CD14-positive monocyte (primary cell): ENCODE results near the gene GARIN1A. TPM values are rescaled to one million over a fixed set of nuclear protein-coding genes. Genes with fewer than 3 reads are reported as not detected.

Experiments used
- DNase-seq, 3 donors: peaks; one replicate each; pipeline ENCODE4 v3.0.0-alpha.2; 2011 to 2022
- H2AFZ ChIP-seq: 2 replicates; pipeline ENCODE4 v1.6.0; 2012; ENCODE audit warnings: mild to moderate bottlenecking, low read depth, low read length, inconsistent platforms; ENCODE audit not compliant: insufficient read depth, poor library complexity, severe bottlenecking
- H3K27ac ChIP-seq, 2 donors: 1 replicate in 1 of 2; 2 replicates in 1 of 2; pipeline ENCODE4 v1.5.1; 2012 to 2013; ENCODE audit warnings: low read length in 2 of 2, control low read depth in 1 of 2, inconsistent platforms in 1 of 2, low read depth in 1 of 2, mild to moderate bottlenecking in 1 of 2
- H3K27me3 ChIP-seq, 2 donors: one replicate each; pipeline versions ENCODE4 v1.6.0 to v1.6.1; 2011 to 2013; ENCODE audit warnings: low read length in 2 of 2; ENCODE audit not compliant: control insufficient read depth in 2 of 2, insufficient read depth in 2 of 2
- H3K36me3 ChIP-seq, 2 donors: replicated peaks in 1 of 2; 1 replicate in 1 of 2; 2 replicates in 1 of 2; pipeline versions ENCODE4 v1.5.1 to v1.6.1; 2012 to 2013; ENCODE audit warnings: low read length in 2 of 2, control low read depth in 1 of 2, inconsistent platforms in 1 of 2, mild to moderate bottlenecking in 1 of 2; ENCODE audit not compliant: insufficient read depth in 2 of 2, control insufficient read depth in 1 of 2
- H3K4me1 ChIP-seq, 2 donors: 1 replicate in 1 of 2; 2 replicates in 1 of 2; pipeline versions ENCODE4 v1.5.1 to v1.6.1; 2012 to 2013; ENCODE audit warnings: low read length in 2 of 2, control low read depth in 1 of 2, inconsistent platforms in 1 of 2, mild to moderate bottlenecking in 1 of 2, moderate library complexity in 1 of 2; ENCODE audit not compliant: insufficient read depth in 2 of 2, control insufficient read depth in 1 of 2
- H3K4me2 ChIP-seq: replicated peaks from 2 replicates; pipeline ENCODE3; 2012; ENCODE audit warnings: low read length, moderate library complexity, mild to moderate bottlenecking; ENCODE audit not compliant: poor library complexity, severe bottlenecking; ENCODE audit errors: extremely low read depth
- H3K4me3 ChIP-seq, 3 experiments: fragments of 200-600 bp in 1 of 3; sonication (generic) in 1 of 3; replicated peaks in 1 of 3; 1 replicate in 2 of 3; 2 replicates in 1 of 3; pipeline ENCODE4 v1.5.1; 2011 to 2013; ENCODE audit warnings: low read length in 3 of 3, mild to moderate bottlenecking in 3 of 3, control low read depth in 2 of 3, low read depth in 2 of 3, inconsistent platforms in 1 of 3, moderate library complexity in 1 of 3
- H3K79me2 ChIP-seq: 2 replicates; pipeline ENCODE4 v1.6.0; 2012; ENCODE audit warnings: mild to moderate bottlenecking, control low read depth, inconsistent platforms, low read length, moderate library complexity; ENCODE audit not compliant: insufficient read depth
- H3K9ac ChIP-seq: 2 replicates; pipeline ENCODE4 v1.6.0; 2017; ENCODE audit warnings: low read length, mild to moderate bottlenecking; ENCODE audit not compliant: insufficient read depth, poor library complexity, severe bottlenecking
- H3K9me3 ChIP-seq, 2 donors: replicated peaks in 1 of 2; 1 replicate in 1 of 2; 2 replicates in 1 of 2; pipeline versions ENCODE4 v1.5.1 to v1.6.1; 2012 to 2013; ENCODE audit warnings: low read length in 2 of 2, control low read depth in 1 of 2; ENCODE audit not compliant: control insufficient read depth in 1 of 2, insufficient read depth in 1 of 2
- H4K20me1 ChIP-seq: 2 replicates; pipeline ENCODE4 v1.6.0; 2012; ENCODE audit warnings: mild to moderate bottlenecking, low read length, control low read depth, moderate library complexity; ENCODE audit not compliant: insufficient read depth
- H3K27ac Mint-ChIP-seq, 7 donors: one replicate each; pipeline ENCODE4 v1.8.0; 2020; ENCODE audit warnings: mild to moderate bottlenecking in 7 of 7, mixed read lengths in 7 of 7, moderate library complexity in 6 of 7, inconsistent platforms in 2 of 7
- H3K27me3 Mint-ChIP-seq, 3 donors: one replicate each; pipeline ENCODE4 v1.8.0; 2021 to 2022; ENCODE audit warnings: low read depth in 3 of 3, mild to moderate bottlenecking in 3 of 3, mixed read lengths in 3 of 3, moderate library complexity in 3 of 3, inconsistent platforms in 1 of 3
- H3K36me3 Mint-ChIP-seq, 2 donors: one replicate each; pipeline ENCODE4 v1.8.0; 2020; ENCODE audit warnings: mixed read lengths in 2 of 2, inconsistent platforms in 1 of 2, mild to moderate bottlenecking in 1 of 2
- H3K4me1 Mint-ChIP-seq: one replicate; pipeline ENCODE4 v1.8.0; 2020; ENCODE audit warnings: mild to moderate bottlenecking, mixed read lengths
- H3K4me3 Mint-ChIP-seq, 2 donors: one replicate each; pipeline ENCODE4 v1.8.0; 2020; ENCODE audit warnings: mild to moderate bottlenecking in 2 of 2, mixed read lengths in 2 of 2, moderate library complexity in 1 of 2
- H3K9me3 Mint-ChIP-seq, 7 donors: one replicate each; pipeline ENCODE4 v1.8.0; 2020 to 2022; ENCODE audit warnings: mixed read lengths in 7 of 7, mild to moderate bottlenecking in 6 of 7, moderate library complexity in 6 of 7, inconsistent platforms in 2 of 7
- WGBS: methylation state at CpG from one replicate; pipeline ENCODE4 v1.1.5; 2013; ENCODE audit warnings: missing lambda C conversion rate; ENCODE audit not compliant: insufficient coverage; 5-methylcytosine and 5-hydroxymethylcytosine counted together
- intact Hi-C, 2 donors: fragments of 100-400 bp; cut with micrococcal nuclease; formaldehyde crosslinking; loops; one replicate each; pipeline versions ENCODE4 v1.15.0 to v1.15.1; 2023
- polyA plus RNA-seq, 3 donors: library from polyadenylated mRNA; depleted of rRNA in 1 of 3; unstranded in 2 of 3; stranded (reverse) in 1 of 3; fragments of 300-500 nt in 2 of 3; fragments of >200 nt in 1 of 3; fragmentation: Illumina TruSeq in 2 of 3; gene quantifications; 1 replicate in 2 of 3; 2 replicates in 1 of 3; pipeline ENCODE4 v1.2.3, GENCODE V29; 2012 to 2021
- small RNA-seq: library from RNA; depleted of rRNA; stranded (forward); fragments of <200 nt; gene quantifications from one replicate; pipeline ENCODE3, GENCODE V24; 2012; ENCODE audit warnings: low read depth; ENCODE audit not compliant: insufficient read length
- TF ChIP-seq, protein P1 (sequence below): fragments of 200-600 bp; IDR thresholded peaks from one replicate; pipeline ENCODE4 v1.8.0; 2022; ENCODE audit warnings: antibody characterized with exemption, mild to moderate bottlenecking

GARIN1A gene
- polyA plus RNA-seq, 3 donors: 0.02 to 1.8 TPM; not detected in 1

- H3K4me3 Mint-ChIP-seq: no peak overlapping the region
- DNase-seq: no peak
- H3K9me3 ChIP-seq: no peaks in the 10 kb centered on the region
- H3K4me1 Mint-ChIP-seq: peaks cover 8% of the 10 kb centered on the region
- no peak overlapping the region for H3K4me2 ChIP-seq
- no peaks in the 10 kb centered on the region for H3K79me2 ChIP-seq
- H2AFZ ChIP-seq: no peak overlapping the region
- no peak overlapping the region for H3K9ac ChIP-seq
- H3K9me3 Mint-ChIP-seq: peaks cover 0 to 2% (median 0%) of the 10 kb centered on the region in 7 donors
- H3K27me3 ChIP-seq: no peaks in the 10 kb centered on the region
- no peak overlapping the region for H3K27ac ChIP-seq
- no peaks in the 10 kb centered on the region for H4K20me1 ChIP-seq
- peaks cover 4 to 6% of the 10 kb centered on the region in 2 donors for H3K4me1 ChIP-seq
- H3K27me3 Mint-ChIP-seq: peaks cover 8 to 18% (median 17%) of the 10 kb centered on the region in 3 donors
- intact Hi-C loops: no loop called here
- H3K27ac Mint-ChIP-seq: no peak overlapping the region
- TF ChIP-seq, protein P1, sequence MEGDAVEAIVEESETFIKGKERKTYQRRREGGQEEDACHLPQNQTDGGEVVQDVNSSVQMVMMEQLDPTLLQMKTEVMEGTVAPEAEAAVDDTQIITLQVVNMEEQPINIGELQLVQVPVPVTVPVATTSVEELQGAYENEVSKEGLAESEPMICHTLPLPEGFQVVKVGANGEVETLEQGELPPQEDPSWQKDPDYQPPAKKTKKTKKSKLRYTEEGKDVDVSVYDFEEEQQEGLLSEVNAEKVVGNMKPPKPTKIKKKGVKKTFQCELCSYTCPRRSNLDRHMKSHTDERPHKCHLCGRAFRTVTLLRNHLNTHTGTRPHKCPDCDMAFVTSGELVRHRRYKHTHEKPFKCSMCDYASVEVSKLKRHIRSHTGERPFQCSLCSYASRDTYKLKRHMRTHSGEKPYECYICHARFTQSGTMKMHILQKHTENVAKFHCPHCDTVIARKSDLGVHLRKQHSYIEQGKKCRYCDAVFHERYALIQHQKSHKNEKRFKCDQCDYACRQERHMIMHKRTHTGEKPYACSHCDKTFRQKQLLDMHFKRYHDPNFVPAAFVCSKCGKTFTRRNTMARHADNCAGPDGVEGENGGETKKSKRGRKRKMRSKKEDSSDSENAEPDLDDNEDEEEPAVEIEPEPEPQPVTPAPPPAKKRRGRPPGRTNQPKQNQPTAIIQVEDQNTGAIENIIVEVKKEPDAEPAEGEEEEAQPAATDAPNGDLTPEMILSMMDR: no peak
- H3K36me3 ChIP-seq: no peaks in the 10 kb centered on the region
- 100% methylated on average over 1 of the region's 6 CpGs for WGBS
- no peak overlapping the region for H3K4me3 ChIP-seq
- no peaks in the 10 kb centered on the region for H3K36me3 Mint-ChIP-seq
These were observed 47.0 kb downstream of the GARIN1A start for GRCh38 chr7:128718967-128719642.

GRCh38 chr7:128721376-128721775, 49.3 kb downstream of the GARIN1A start:
- no peak for DNase-seq
- Mint-ChIP-seq H3K36me3 (no peaks in the 10 kb centered on the region), H3K4me1 (peaks cover 2% of the 10 kb centered on the region), H3K27me3 (peaks cover 11 to 19% (median 14%) of the 10 kb centered on the region in 3 donors), H3K9me3 (peaks cover 0 to 5% (median 2%) of the 10 kb centered on the region in 7 donors), H3K4me3 (no peak overlapping the region), H3K27ac (no peak overlapping the region)
- TF ChIP-seq, protein P1: no peak
- Histone ChIP-seq H3K4me1 (no peaks in the 10 kb centered on the region), H3K9me3 (no peaks in the 10 kb centered on the region), H4K20me1 (no peaks in the 10 kb centered on the region), H3K9ac (no peak overlapping the region), H3K27me3 (no peaks in the 10 kb centered on the region), H3K79me2 (no peaks in the 10 kb centered on the region), H3K4me2 (no peak overlapping the region), H3K4me3 (no peak overlapping the region), H3K36me3 (no peaks in the 10 kb centered on the region), H3K27ac (no peak overlapping the region), H2AFZ (no peak overlapping the region)
- intact Hi-C loops: no loop called here

Small RNA genes lying within 50 kb of the gene (small RNA-seq; reads per million reads assigned to genes)
- 1.2 reads per million for gene RNA5SP242
- not detected for gene RNA5SP243
- not detected for gene RNU6-177P

Other genes with a start within 250 kb of the GARIN1A start
- gene HILPDA, start 216.4 kb upstream of the GARIN1A start, polyA plus RNA-seq: 1 to 10 TPM; 2.0 to 7.9 (median 2.6) TPM
- 10 to 100 TPM in 2 of 3 donors, 1 to 10 TPM in 1; 7.5 to 11.1 (median 10.1) TPM for gene METTL2B, start 195.5 kb upstream of the GARIN1A start, polyA plus RNA-seq
- gene CALU, start 67.1 kb downstream of the GARIN1A start, polyA plus RNA-seq: 10 to 100 TPM; 13.8 to 44.0 (median 33.2) TPM
- not detected for gene OPN1SW, start 103.5 kb downstream of the GARIN1A start, polyA plus RNA-seq
- gene CCDC136, start 119.7 kb downstream of the GARIN1A start, polyA plus RNA-seq: 1 to 10 TPM in 1 of 3 donors, under 1 TPM in 1, not detected in 1; 0.26 to 2.6 TPM
- gene FLNC, start 158.1 kb downstream of the GARIN1A start, polyA plus RNA-seq: under 1 TPM in 1 of 3 donors, not detected in 2; 0.01 TPM
- gene ATP6V1F, start 190.6 kb downstream of the GARIN1A start, polyA plus RNA-seq: 100 to 1,000 TPM; 327 to 593 (median 511) TPM
- under 1 TPM in 2 of 3 donors, not detected in 1; 0.11 to 0.16 TPM for gene KCP, start 238.4 kb downstream of the GARIN1A start, polyA plus RNA-seq